Neural cell (in vitro differentiated cells): ENCODE data around the gene NPC1. TPM values are rescaled to one million over a fixed set of nuclear protein-coding genes. Genes with fewer than 3 reads are reported as not detected.

Experiments used
- H2AFZ ChIP-seq: fragments of 200-600, 300-800 bp; sonication (generic), shearing (Covaris generic); 2 replicates; pipeline ENCODE4 v1.6.0; 2014; ENCODE audit warnings: low read depth, mild to moderate bottlenecking, antibody characterized with exemption, low read length, moderate library complexity
- H3F3A ChIP-seq: fragments of 200-600 bp; shearing (Covaris generic); 2 replicates; pipeline ENCODE4 v1.6.1; 2016; ENCODE audit warnings: mild to moderate bottlenecking, moderate library complexity, mixed read lengths, antibody characterized with exemption, low read length; ENCODE audit not compliant: insufficient read depth, poor library complexity, severe bottlenecking
- H3K27ac ChIP-seq: fragments of 200-600, 300-800 bp; sonication (generic), shearing (Covaris generic); 2 replicates; pipeline ENCODE4 v1.5.1; 2014; ENCODE audit warnings: mild to moderate bottlenecking, low read length, moderate library complexity
- H3K27me3 ChIP-seq: fragments of 300-800, 200-600 bp; sonication (generic), shearing (Covaris generic); 2 replicates; pipeline ENCODE4 v1.6.0; 2014; ENCODE audit warnings: mild to moderate bottlenecking, low read depth, low read length, moderate library complexity; ENCODE audit not compliant: insufficient read depth
- H3K36me3 ChIP-seq: fragments of 300-800, 200-600 bp; sonication (generic), shearing (Covaris generic); 2 replicates; pipeline ENCODE4 v1.5.1; 2014; ENCODE audit warnings: mild to moderate bottlenecking, antibody characterized with exemption, low read length, moderate library complexity; ENCODE audit not compliant: insufficient read depth
- H3K4me2 ChIP-seq: fragments of 300-800, 200-600 bp; sonication (generic), shearing (Covaris generic); 2 replicates; pipeline ENCODE4 v1.6.0; 2014; ENCODE audit warnings: mild to moderate bottlenecking, low read length
- H3K4me3 ChIP-seq: fragments of 300-800, 200-600 bp; sonication (generic), shearing (Covaris generic); 2 replicates; pipeline ENCODE4 v1.5.1; 2014; ENCODE audit warnings: mild to moderate bottlenecking, low read length, moderate library complexity
- H3K79me2 ChIP-seq: fragments of 200-600 bp; shearing (Covaris generic); replicated peaks from 2 replicates; pipeline ENCODE4 v1.6.0; 2014; ENCODE audit warnings: mild to moderate bottlenecking, low read length, moderate library complexity; ENCODE audit not compliant: insufficient read depth
- H3K9ac ChIP-seq: fragments of 300-800, 200-600 bp; sonication (generic), shearing (Covaris generic); 2 replicates; pipeline ENCODE4 v1.6.1; 2016; ENCODE audit warnings: mild to moderate bottlenecking, low read length, mixed read lengths
- H3K9me2 ChIP-seq: fragments of 200-600 bp; shearing (Covaris generic); 2 replicates; pipeline ENCODE4 v1.6.1; 2016; ENCODE audit warnings: mild to moderate bottlenecking, low read length, mixed read lengths; ENCODE audit not compliant: insufficient read depth
- H3K9me3 ChIP-seq: fragments of 200-600, 300-800 bp; sonication (generic), shearing (Covaris generic); 2 replicates; pipeline ENCODE4 v1.6.1; 2016; ENCODE audit warnings: mild to moderate bottlenecking, mixed run types, low read length, moderate library complexity, mixed read lengths
- H4K20me1 ChIP-seq: fragments of 200-600 bp; shearing (Covaris generic); 2 replicates; pipeline ENCODE4 v1.6.1; 2016; ENCODE audit warnings: mild to moderate bottlenecking, mixed run types; ENCODE audit not compliant: insufficient read depth
- EP300 ChIP-seq: fragments of 450-650 bp; conservative IDR thresholded peaks from 2 replicates; pipeline ENCODE4 v1.6.1; 2014; ENCODE audit warnings: antibody characterized with exemption, mild to moderate bottlenecking, moderate library complexity; ENCODE audit not compliant: poor library complexity, severe bottlenecking
- EZH2 ChIP-seq: fragments of 200-600, 300-800 bp; shearing (Covaris generic), sonication (generic); IDR thresholded peaks from 2 replicates; pipeline ENCODE4 v1.6.1; 2014; ENCODE audit warnings: antibody characterized with exemption, low read length, borderline replicate concordance, mild to moderate bottlenecking; ENCODE audit not compliant: insufficient read depth, poor library complexity, severe bottlenecking
- MXI1 ChIP-seq: fragments of 450-650 bp; conservative IDR thresholded peaks from 2 replicates; pipeline ENCODE4 v1.6.1; 2014; ENCODE audit warnings: antibody characterized with exemption, mild to moderate bottlenecking; ENCODE audit not compliant: poor library complexity, severe bottlenecking
- POLR2AphosphoS5 ChIP-seq: IDR thresholded peaks from 2 replicates; pipeline ENCODE4 v1.6.1; 2012
- RAD21 ChIP-seq: fragments of 450-650 bp; conservative IDR thresholded peaks from 2 replicates; pipeline ENCODE4 v1.6.1; 2014; ENCODE audit warnings: antibody characterized with exemption, mild to moderate bottlenecking, moderate library complexity
- SMC3 ChIP-seq: fragments of 450-650 bp; conservative IDR thresholded peaks from 2 replicates; pipeline ENCODE4 v1.6.1; 2014; ENCODE audit warnings: antibody characterized with exemption, mild to moderate bottlenecking, moderate library complexity; ENCODE audit not compliant: poor library complexity
- TAF1 ChIP-seq: IDR thresholded peaks from 2 replicates; pipeline ENCODE4 v1.6.1; 2012; ENCODE audit warnings: low read depth
- polyA plus RNA-seq: library from polyadenylated mRNA; depleted of rRNA; stranded (reverse); fragments of >200 nt; gene quantifications from 2 replicates; pipeline ENCODE4 v1.2.3, GENCODE V29; 2014
- TF ChIP-seq, protein P1 (sequence below): fragments of 450-650 bp; IDR thresholded peaks from 2 replicates; pipeline ENCODE4 v1.5.1; 2014; ENCODE audit warnings: antibody characterized with exemption, mild to moderate bottlenecking, moderate library complexity; ENCODE audit not compliant: poor library complexity, severe bottlenecking
- TF ChIP-seq, protein P2 (sequence below): IDR thresholded peaks from 2 replicates; pipeline ENCODE4 v1.6.1; 2012; ENCODE audit warnings: borderline replicate concordance

NPC1 gene
- polyA plus RNA-seq, 1 donor from 2014 or later: 20.9 TPM

GRCh38 chr18:23521907-23522306 is 64.4 kb downstream of the NPC1 start:
- Histone ChIP-seq H3K79me2 (no peaks in the 10 kb centered on the region), H3K27me3 (no peaks in the 10 kb centered on the region), H3F3A (no peaks in the 10 kb centered on the region), H3K4me2 (no peak overlapping the region), H3K9ac (no peak overlapping the region), H3K9me2 (no peaks in the 10 kb centered on the region), H3K9me3 (no peaks in the 10 kb centered on the region), H3K36me3 (peaks cover 14% of the 10 kb centered on the region), H4K20me1 (no peaks in the 10 kb centered on the region), H3K4me3 (no peak overlapping the region), H2AFZ (no peak overlapping the region), H3K27ac (no peak overlapping the region)
- no peak for TF ChIP-seq MXI1
- TF ChIP-seq, protein P1, sequence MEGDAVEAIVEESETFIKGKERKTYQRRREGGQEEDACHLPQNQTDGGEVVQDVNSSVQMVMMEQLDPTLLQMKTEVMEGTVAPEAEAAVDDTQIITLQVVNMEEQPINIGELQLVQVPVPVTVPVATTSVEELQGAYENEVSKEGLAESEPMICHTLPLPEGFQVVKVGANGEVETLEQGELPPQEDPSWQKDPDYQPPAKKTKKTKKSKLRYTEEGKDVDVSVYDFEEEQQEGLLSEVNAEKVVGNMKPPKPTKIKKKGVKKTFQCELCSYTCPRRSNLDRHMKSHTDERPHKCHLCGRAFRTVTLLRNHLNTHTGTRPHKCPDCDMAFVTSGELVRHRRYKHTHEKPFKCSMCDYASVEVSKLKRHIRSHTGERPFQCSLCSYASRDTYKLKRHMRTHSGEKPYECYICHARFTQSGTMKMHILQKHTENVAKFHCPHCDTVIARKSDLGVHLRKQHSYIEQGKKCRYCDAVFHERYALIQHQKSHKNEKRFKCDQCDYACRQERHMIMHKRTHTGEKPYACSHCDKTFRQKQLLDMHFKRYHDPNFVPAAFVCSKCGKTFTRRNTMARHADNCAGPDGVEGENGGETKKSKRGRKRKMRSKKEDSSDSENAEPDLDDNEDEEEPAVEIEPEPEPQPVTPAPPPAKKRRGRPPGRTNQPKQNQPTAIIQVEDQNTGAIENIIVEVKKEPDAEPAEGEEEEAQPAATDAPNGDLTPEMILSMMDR: no peak
- TF ChIP-seq EZH2: no peak

GRCh38 chr18:23521271-23521670 is 65.0 kb downstream of the NPC1 start:
- H3K36me3 ChIP-seq: peaks cover 8% of the 10 kb centered on the region
- no peak overlapping the region for H3K4me2 ChIP-seq
- H4K20me1 ChIP-seq: no peaks in the 10 kb centered on the region
- no peak overlapping the region for H3K4me3 ChIP-seq
- H3F3A ChIP-seq: no peaks in the 10 kb centered on the region
- H2AFZ ChIP-seq: no peak overlapping the region
- TF ChIP-seq TAF1 (no peak), RAD21 (no peak), POLR2AphosphoS5 (no peak), EZH2 (no peak), MXI1 (no peak), EP300 (no peak), SMC3 (no peak)
- TF ChIP-seq, protein P1: no peak
- TF ChIP-seq, protein P2, sequence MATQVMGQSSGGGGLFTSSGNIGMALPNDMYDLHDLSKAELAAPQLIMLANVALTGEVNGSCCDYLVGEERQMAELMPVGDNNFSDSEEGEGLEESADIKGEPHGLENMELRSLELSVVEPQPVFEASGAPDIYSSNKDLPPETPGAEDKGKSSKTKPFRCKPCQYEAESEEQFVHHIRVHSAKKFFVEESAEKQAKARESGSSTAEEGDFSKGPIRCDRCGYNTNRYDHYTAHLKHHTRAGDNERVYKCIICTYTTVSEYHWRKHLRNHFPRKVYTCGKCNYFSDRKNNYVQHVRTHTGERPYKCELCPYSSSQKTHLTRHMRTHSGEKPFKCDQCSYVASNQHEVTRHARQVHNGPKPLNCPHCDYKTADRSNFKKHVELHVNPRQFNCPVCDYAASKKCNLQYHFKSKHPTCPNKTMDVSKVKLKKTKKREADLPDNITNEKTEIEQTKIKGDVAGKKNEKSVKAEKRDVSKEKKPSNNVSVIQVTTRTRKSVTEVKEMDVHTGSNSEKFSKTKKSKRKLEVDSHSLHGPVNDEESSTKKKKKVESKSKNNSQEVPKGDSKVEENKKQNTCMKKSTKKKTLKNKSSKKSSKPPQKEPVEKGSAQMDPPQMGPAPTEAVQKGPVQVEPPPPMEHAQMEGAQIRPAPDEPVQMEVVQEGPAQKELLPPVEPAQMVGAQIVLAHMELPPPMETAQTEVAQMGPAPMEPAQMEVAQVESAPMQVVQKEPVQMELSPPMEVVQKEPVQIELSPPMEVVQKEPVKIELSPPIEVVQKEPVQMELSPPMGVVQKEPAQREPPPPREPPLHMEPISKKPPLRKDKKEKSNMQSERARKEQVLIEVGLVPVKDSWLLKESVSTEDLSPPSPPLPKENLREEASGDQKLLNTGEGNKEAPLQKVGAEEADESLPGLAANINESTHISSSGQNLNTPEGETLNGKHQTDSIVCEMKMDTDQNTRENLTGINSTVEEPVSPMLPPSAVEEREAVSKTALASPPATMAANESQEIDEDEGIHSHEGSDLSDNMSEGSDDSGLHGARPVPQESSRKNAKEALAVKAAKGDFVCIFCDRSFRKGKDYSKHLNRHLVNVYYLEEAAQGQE: no peak
- no peak overlapping the region for H3K27ac ChIP-seq
- no peaks in the 10 kb centered on the region for H3K79me2 ChIP-seq
- no peaks in the 10 kb centered on the region for H3K9me3 ChIP-seq
- H3K9ac ChIP-seq: no peak overlapping the region
- H3K9me2 ChIP-seq: no peaks in the 10 kb centered on the region
- H3K27me3 ChIP-seq: no peaks in the 10 kb centered on the region
